Naive thymus-derived CD4-positive, alpha-beta T cell (primary cell): Measurements from ENCODE around the gene SORL1. TPM values are rescaled to one million over a fixed set of nuclear protein-coding genes. Genes with fewer than 3 reads are reported as not detected.
A peak's percentile ranks its signal among the peaks of the same experiment; 100 is the strongest.

Source experiments
- ATAC-seq: fragments of 150-1000 bp; cut with Tn5 transposase; 2 replicates; pipeline ENCODE4 v1.10.0; 2021; ENCODE audit warnings: mild to moderate bottlenecking, moderate library complexity
- CTCF ChIA-PET: fragments of 350-600 bp; sonication (Branson Sonifier 250); formaldehyde crosslinking; loops from one replicate; lab custom pipeline; 2021; ENCODE audit warnings: antibody characterized with exemption; lab: Charles Lee
- POLR2A ChIA-PET: fragments of 350-600 bp; sonication (Branson Sonifier 250); formaldehyde crosslinking; loops from one replicate; lab custom pipeline; 2021; ENCODE audit warnings: antibody characterized with exemption, inconsistent platforms; lab: Charles Lee
- DNase-seq, 9 donors: peaks; one replicate each; pipeline versions ENCODE4 v3.0.0 to v3.0.0-alpha.2; 2020 to 2022; ENCODE audit warnings: mixed read lengths in 1 of 9
- H3K27ac ChIP-seq: one replicate; pipeline ENCODE4 v1.7.0; 2013; ENCODE audit warnings: mild to moderate bottlenecking, low read depth, low read length, moderate library complexity
- H3K27me3 ChIP-seq, 2 donors: one replicate each; pipeline ENCODE4 v1.7.0; 2013; ENCODE audit warnings: low read length in 2 of 2, mild to moderate bottlenecking in 2 of 2, moderate library complexity in 2 of 2; ENCODE audit not compliant: control insufficient read depth in 2 of 2, insufficient read depth in 2 of 2
- H3K36me3 ChIP-seq, 3 experiments: 1 replicate in 2 of 3; 2 replicates in 1 of 3; pipeline ENCODE4 v1.7.0; 2013; ENCODE audit warnings: low read length in 3 of 3, mild to moderate bottlenecking in 3 of 3, moderate library complexity in 1 of 3; ENCODE audit not compliant: insufficient read depth in 3 of 3, control insufficient read depth in 2 of 3
- H3K4me1 ChIP-seq, 2 donors: one replicate each; pipeline ENCODE4 v1.7.0; 2013; ENCODE audit warnings: low read length in 2 of 2, mild to moderate bottlenecking in 2 of 2, moderate library complexity in 1 of 2; ENCODE audit not compliant: control insufficient read depth in 2 of 2, insufficient read depth in 2 of 2
- H3K4me3 ChIP-seq: 2 replicates; pipeline ENCODE4 v1.7.0; 2013; ENCODE audit warnings: mild to moderate bottlenecking, low read length
- H3K9me3 ChIP-seq, 3 experiments: 1 replicate in 2 of 3; 2 replicates in 1 of 3; pipeline ENCODE4 v1.7.0; 2013; ENCODE audit warnings: low read length in 3 of 3; ENCODE audit not compliant: control insufficient read depth in 2 of 3
- H3K27ac Mint-ChIP-seq, 9 donors: one replicate each; pipeline ENCODE4 v1.8.0; 2020 to 2022; ENCODE audit warnings: mixed read lengths in 9 of 9, mild to moderate bottlenecking in 8 of 9, moderate library complexity in 5 of 9, inconsistent platforms in 2 of 9
- H3K27me3 Mint-ChIP-seq, 5 donors: one replicate each; pipeline ENCODE4 v1.8.0; 2021 to 2022; ENCODE audit warnings: mixed read lengths in 5 of 5, mild to moderate bottlenecking in 1 of 5
- H3K36me3 Mint-ChIP-seq, 5 donors: one replicate each; pipeline ENCODE4 v1.8.0; 2020 to 2022; ENCODE audit warnings: mixed read lengths in 5 of 5, mild to moderate bottlenecking in 3 of 5, inconsistent platforms in 1 of 5
- H3K4me1 Mint-ChIP-seq, 7 donors: one replicate each; pipeline ENCODE4 v1.8.0; 2020 to 2022; ENCODE audit warnings: mixed read lengths in 7 of 7, mild to moderate bottlenecking in 3 of 7, inconsistent platforms in 1 of 7
- H3K4me3 Mint-ChIP-seq, 10 donors: one replicate each; pipeline ENCODE4 v1.8.0; 2020 to 2022; ENCODE audit warnings: mild to moderate bottlenecking in 10 of 10, mixed read lengths in 10 of 10, moderate library complexity in 6 of 10, inconsistent platforms in 2 of 10
- H3K9me3 Mint-ChIP-seq, 11 donors: one replicate each; pipeline ENCODE4 v1.8.0; 2020 to 2022; ENCODE audit warnings: mixed read lengths in 11 of 11, mild to moderate bottlenecking in 4 of 11, inconsistent platforms in 1 of 11, moderate library complexity in 1 of 11
- intact Hi-C, 2 donors: fragments of 100-400 bp; cut with micrococcal nuclease; formaldehyde crosslinking; loops; one replicate each; pipeline ENCODE4 v1.15.1; 2023
- polyA plus RNA-seq, 2 donors: library from polyadenylated mRNA; unstranded; fragments of 300-500 nt; fragmentation: Illumina TruSeq; gene quantifications; one replicate each; pipeline ENCODE4 v1.2.3, GENCODE V29; 2021
- total RNA-seq, 6 experiments: library from RNA in 5 of 6; stranded (reverse) in 5 of 6; gene quantifications; 1 replicate in 5 of 6; 2 replicates in 1 of 6; pipeline ENCODE4 v1.2.3 and lab custom pipeline; 2021 to 2026

Gene SORL1
- total and polyA plus RNA-seq, 7 experiments from 2014 or later: 165 to 555 (median 321) TPM

DNA sequence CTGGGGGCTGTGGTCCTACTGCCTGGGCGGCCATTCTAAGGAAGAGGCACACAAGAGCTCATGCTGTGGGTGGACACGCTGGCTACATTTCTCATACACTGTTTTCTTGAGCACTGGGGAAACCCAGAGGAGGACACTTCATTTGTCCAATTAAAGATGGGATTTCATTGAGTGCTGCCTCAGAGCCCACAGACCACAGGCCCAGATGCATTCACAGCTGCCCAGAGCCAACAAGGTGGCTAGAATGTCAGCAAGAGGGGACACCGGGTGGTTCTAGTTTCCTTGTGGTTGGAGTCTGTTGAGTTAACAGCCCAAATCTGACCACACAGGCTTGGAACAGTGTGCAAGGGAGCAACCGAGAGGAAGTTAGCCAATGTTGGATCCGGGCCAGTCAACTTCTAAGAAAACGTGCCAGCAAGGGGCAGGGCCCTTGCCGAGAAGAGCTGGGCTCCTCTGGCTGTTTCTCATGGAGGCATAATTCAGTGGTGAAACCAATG is 35.0 kb upstream of the SORL1 start:
- Histone ChIP-seq H3K27me3 (no peaks in the 10 kb centered on the region), H3K27ac (peak overlapping the region; percentile 48), H3K9me3 (no peaks in the 10 kb centered on the region), H3K4me1 (peaks cover 36 to 53% of the 10 kb centered on the region in 2 donors), H3K36me3 (no peaks in the 10 kb centered on the region), H3K4me3 (peak overlapping the region; percentile 20)
- CTCF ChIA-PET: interaction anchor here (1.6 to 1.8 kb wide), 2 partner anchors 11 to 34 kb away, joined by 4 to 7 read pairs; no protein-coding TSS in a partner anchor
- peak overlapping the region; percentile 79 to 96 (median 89) for H3K27ac Mint-ChIP-seq
- POLR2A ChIA-PET: interaction anchor here (0.6 to 7.0 kb wide), 9 partner anchors 9 to 89 kb away, joined by 3 to 119 read pairs (median 4); partner anchors contain the start of genes SORL1 and SORL1-AS1
- peak; percentile 28 to 55 (median 40) for DNase-seq
- no peaks in the 10 kb centered on the region for H3K27me3 Mint-ChIP-seq
- peak overlapping the region; percentile 25 to 75 (median 62) for H3K4me3 Mint-ChIP-seq
- intact Hi-C loops: loop anchor here (1.0 to 2.0 kb wide), 2 partner anchors 10 to 50 kb away; no protein-coding TSS in a partner anchor
- no peaks in the 10 kb centered on the region for H3K9me3 Mint-ChIP-seq
- peaks cover 0 to 26% (median 0%) of the 10 kb centered on the region in 5 donors for H3K36me3 Mint-ChIP-seq
- peaks cover 47 to 82% (median 70%) of the 10 kb centered on the region in 7 donors for H3K4me1 Mint-ChIP-seq
- ATAC-seq: peak; percentile 59

DNA sequence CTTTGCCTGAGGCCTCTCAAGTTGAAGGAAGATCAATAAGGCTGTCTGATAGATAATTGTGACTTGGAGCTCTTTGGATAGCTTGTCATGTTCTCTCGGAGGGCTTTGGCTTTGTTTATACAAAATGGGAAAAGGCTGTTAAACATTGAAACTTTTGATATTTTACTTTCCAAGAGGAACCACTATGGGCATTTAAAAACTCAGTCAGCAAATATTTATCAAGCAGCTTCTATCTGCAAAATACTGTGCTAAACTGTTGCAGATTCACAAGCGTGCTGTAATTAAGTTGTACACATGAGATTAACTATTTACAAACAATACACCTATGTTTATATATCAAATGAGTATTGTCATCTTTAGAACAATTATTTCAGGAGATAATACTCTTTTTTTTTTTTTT is 34.5 kb upstream of the SORL1 start:
- intact Hi-C loops: loop anchor here (1.0 to 2.0 kb wide), 7 partner anchors 10 to 125 kb away; partner anchors contain the start of genes SC5D (in 2 of the 2), SORL1 (in 1 of the 2) and SORL1-AS1 (in 1 of the 2)
- H3K36me3 ChIP-seq: no peaks in the 10 kb centered on the region
- DNase-seq (no peak), ATAC-seq (no peak)
- peak overlapping the region; percentile 20 for H3K4me3 ChIP-seq
- Mint-ChIP-seq H3K27ac (peak overlapping the region; percentile 79 to 96 (median 89)), H3K27me3 (no peaks in the 10 kb centered on the region), H3K36me3 (peaks cover 0 to 26% (median 0%) of the 10 kb centered on the region in 5 donors), H3K4me3 (peak overlapping the region; percentile 14 to 75 (median 62)), H3K9me3 (no peaks in the 10 kb centered on the region), H3K4me1 (peaks cover 49 to 87% (median 75%) of the 10 kb centered on the region in 7 donors)
- peak overlapping the region; percentile 48 for H3K27ac ChIP-seq
- H3K9me3 ChIP-seq: no peaks in the 10 kb centered on the region
- no peaks in the 10 kb centered on the region for H3K27me3 ChIP-seq
- ChIA-PET POLR2A (interaction anchor here (0.6 to 7.0 kb wide), 9 partner anchors 8 to 90 kb away, joined by 3 to 119 read pairs (median 4); partner anchors contain the start of genes SORL1 and SORL1-AS1), CTCF (interaction anchor here (1.6 to 1.8 kb wide), 2 partner anchors 10 to 34 kb away, joined by 4 to 7 read pairs; no protein-coding TSS in a partner anchor)
- peaks cover 36 to 58% of the 10 kb centered on the region in 2 donors for H3K4me1 ChIP-seq

DNA sequence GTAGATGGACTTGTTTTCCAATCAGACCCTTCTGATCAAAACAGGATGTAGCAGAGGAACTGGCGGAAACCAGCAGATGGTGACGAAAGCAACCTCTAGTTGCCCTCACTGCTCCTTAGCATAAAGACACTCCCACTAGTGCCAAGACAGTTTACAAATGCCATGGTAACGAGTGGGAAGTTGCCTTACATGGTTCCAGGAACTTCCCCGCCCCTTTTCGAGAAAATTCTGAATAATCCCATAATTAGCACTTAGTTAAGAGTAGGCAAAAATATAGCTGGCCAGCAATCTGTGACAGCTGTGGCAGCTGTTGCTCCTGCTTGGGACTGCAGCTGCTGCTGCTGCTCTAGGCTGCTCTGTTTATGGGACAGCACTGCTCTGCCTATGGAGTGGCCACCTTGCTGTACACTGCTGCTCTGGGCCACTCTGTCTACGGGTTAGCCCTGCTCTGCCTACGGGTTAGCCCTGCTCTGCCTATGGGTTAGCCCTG is 33.4 kb upstream of the SORL1 start:
- H3K4me1 ChIP-seq: peaks cover 36 to 69% of the 10 kb centered on the region in 2 donors
- H3K4me3 ChIP-seq: peak overlapping the region; percentile 19
- POLR2A ChIA-PET: interaction anchor here (0.7 to 7.0 kb wide), 6 partner anchors 10 to 40 kb away, joined by 3 to 119 read pairs (median 3); partner anchors contain the start of genes SORL1 and SORL1-AS1

DNA sequence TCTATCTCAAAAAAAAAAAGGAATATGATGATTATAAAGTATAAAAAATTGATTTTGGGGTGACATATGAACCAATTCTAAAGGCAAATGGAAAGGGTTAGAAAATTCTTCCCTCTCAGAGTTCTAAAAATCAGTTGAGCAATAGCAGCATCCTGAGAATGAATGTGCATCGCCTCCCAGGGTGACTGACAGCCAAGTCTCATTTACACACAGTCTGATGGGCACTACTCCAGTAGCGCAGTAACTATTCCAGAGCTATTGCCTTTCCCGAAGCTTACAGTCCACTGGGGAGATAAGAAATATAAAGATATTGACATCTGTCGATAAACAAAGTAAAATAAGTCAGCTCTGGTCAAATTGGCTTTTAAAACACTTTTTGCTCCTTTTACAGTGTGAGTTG is 32.3 kb upstream of the SORL1 start:
- Mint-ChIP-seq H3K4me3 (peak overlapping the region in 5 of 10 donors; percentile 21 to 55 (median 53)), H3K4me1 (peaks cover 61 to 98% (median 89%) of the 10 kb centered on the region in 7 donors), H3K27me3 (no peaks in the 10 kb centered on the region), H3K36me3 (peaks cover 0 to 39% (median 0%) of the 10 kb centered on the region in 5 donors), H3K27ac (peak overlapping the region; percentile 33 to 96 (median 88)), H3K9me3 (peaks cover 0 to 9% (median 0%) of the 10 kb centered on the region in 11 donors)
- Histone ChIP-seq H3K27ac (peak overlapping the region; percentile 6), H3K36me3 (no peaks in the 10 kb centered on the region), H3K4me1 (peaks cover 36 to 72% of the 10 kb centered on the region in 2 donors), H3K9me3 (no peaks in the 10 kb centered on the region), H3K4me3 (no peak overlapping the region), H3K27me3 (no peaks in the 10 kb centered on the region)
- ATAC-seq (no peak), DNase-seq (no peak)
- ChIA-PET CTCF (interaction anchor here (0.7 to 1.3 kb wide), 5 partner anchors 10 to 169 kb away, joined by 3 to 6 read pairs (median 3); no protein-coding TSS in a partner anchor), POLR2A (interaction anchor here (1.3 to 7.0 kb wide), 4 partner anchors 31 to 128 kb away, joined by 3 to 119 read pairs (median 4); partner anchors contain the start of genes SC5D, SORL1 and SORL1-AS1)
- intact Hi-C loops: loop anchor here (2.0 kb wide), 4 partner anchors 31 to 127 kb away; partner anchors contain the start of gene SC5D (in 1 of the 2)

More for the DNA sequence above, 33.4 kb upstream of the SORL1 start:
- intact Hi-C loops: loop anchor here (1.0 to 2.0 kb wide), 5 partner anchors 32 to 126 kb away; partner anchors contain the start of genes SC5D (in 2 of the 2), SORL1 (in 1 of the 2) and SORL1-AS1 (in 1 of the 2)
- H3K36me3 ChIP-seq: no peaks in the 10 kb centered on the region
- H3K4me3 Mint-ChIP-seq: peak overlapping the region in 8 of 10 donors; percentile 20 to 71 (median 54)
- peaks cover 55 to 92% (median 80%) of the 10 kb centered on the region in 7 donors for H3K4me1 Mint-ChIP-seq
- H3K9me3 Mint-ChIP-seq: peaks cover 0 to 4% (median 0%) of the 10 kb centered on the region in 11 donors
- ATAC-seq (peak; percentile 89), DNase-seq (peak in 8 of 9 donors; percentile 13 to 87 (median 79))
- no peaks in the 10 kb centered on the region for H3K9me3 ChIP-seq
- H3K36me3 Mint-ChIP-seq: peaks cover 0 to 29% (median 0%) of the 10 kb centered on the region in 5 donors
- H3K27ac Mint-ChIP-seq: peak overlapping the region; percentile 65 to 96 (median 90)
- CTCF ChIA-PET: interaction anchor here (1.6 kb wide), 1 partner anchor 9 kb away, joined by 7 read pairs; no protein-coding TSS in a partner anchor
- no peaks in the 10 kb centered on the region for H3K27me3 ChIP-seq
- peak overlapping the region; percentile 48 for H3K27ac ChIP-seq
- no peaks in the 10 kb centered on the region for H3K27me3 Mint-ChIP-seq

DNA sequence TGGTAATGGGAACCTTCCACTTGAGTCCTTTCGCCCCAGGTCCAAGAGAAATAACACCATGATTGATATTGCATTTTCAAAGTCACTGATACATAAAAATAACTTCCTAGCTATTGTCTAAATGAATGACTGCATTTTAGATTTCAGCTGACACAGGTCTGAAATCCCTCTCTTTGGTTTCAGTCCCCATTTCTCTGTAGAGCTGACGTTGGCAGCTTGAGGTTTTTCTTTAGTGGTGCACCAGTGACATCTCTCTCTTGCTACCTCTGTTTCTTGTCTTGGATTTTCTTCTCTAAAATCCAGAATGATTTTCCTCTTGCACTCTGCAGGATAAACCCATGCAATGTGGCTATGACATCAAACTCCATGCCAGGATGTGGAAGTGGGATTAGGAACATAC is 31.7 kb upstream of the SORL1 start:
- Mint-ChIP-seq H3K27me3 (no peaks in the 10 kb centered on the region), H3K4me1 (peaks cover 57 to 98% (median 89%) of the 10 kb centered on the region in 7 donors), H3K27ac (peak overlapping the region; percentile 33 to 96 (median 88)), H3K9me3 (peaks cover 0 to 14% (median 0%) of the 10 kb centered on the region in 11 donors), H3K36me3 (peaks cover 0 to 44% (median 4%) of the 10 kb centered on the region in 5 donors), H3K4me3 (peak overlapping the region in 8 of 10 donors; percentile 2 to 55 (median 28))
- no peaks in the 10 kb centered on the region for H3K9me3 ChIP-seq
- peak in 1 of 9 donors; percentile 24 for DNase-seq
- peaks cover 36 to 72% of the 10 kb centered on the region in 2 donors for H3K4me1 ChIP-seq
- H3K27ac ChIP-seq: peak overlapping the region; percentile 6
- ATAC-seq: no peak
- no peaks in the 10 kb centered on the region for H3K27me3 ChIP-seq
- ChIA-PET POLR2A (interaction anchor here (0.6 to 7.0 kb wide), 4 partner anchors 30 to 128 kb away, joined by 4 to 119 read pairs (median 5); partner anchors contain the start of genes SC5D, SORL1 and SORL1-AS1), CTCF (interaction anchor here (0.7 to 1.3 kb wide), 5 partner anchors 9 to 170 kb away, joined by 3 to 6 read pairs (median 3); no protein-coding TSS in a partner anchor)
- intact Hi-C loops: loop anchor here in 1 of 2 donors (2.0 kb wide), 1 partner anchor 102 kb away; no protein-coding TSS in a partner anchor
- no peak overlapping the region for H3K4me3 ChIP-seq
- H3K36me3 ChIP-seq: no peaks in the 10 kb centered on the region
